ENCODE results near the gene SH3BP4.
"Not testable (repeated sequence)": the region's sequence is repeated elsewhere in the genome, so short reads cannot be mapped to it uniquely, and the experiment has no call there.

Gene SH3BP4

DNA sequence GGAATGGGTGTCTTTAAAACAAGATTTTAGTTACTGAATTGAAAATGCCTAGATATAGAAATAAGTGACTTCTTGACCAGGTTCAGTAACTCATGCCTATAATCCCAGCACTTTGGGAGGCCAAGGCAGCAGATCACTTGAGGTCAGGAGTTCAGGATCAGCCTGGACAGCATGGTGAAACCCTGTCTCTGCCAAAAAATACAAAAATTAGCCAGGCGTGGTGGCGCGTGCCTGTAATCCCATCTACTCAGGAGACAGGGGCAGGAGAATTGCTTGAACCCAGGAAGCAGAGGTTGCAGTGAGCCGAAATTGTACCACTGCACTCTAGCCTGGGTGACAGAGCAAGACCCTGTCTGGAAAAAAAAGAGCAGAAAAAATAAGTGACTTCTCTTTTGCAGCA is 68.3 kb downstream of the SH3BP4 start:
- DNase-seq (ENCODE audit: low read depth), result not testable (repeated sequence)

DNA sequence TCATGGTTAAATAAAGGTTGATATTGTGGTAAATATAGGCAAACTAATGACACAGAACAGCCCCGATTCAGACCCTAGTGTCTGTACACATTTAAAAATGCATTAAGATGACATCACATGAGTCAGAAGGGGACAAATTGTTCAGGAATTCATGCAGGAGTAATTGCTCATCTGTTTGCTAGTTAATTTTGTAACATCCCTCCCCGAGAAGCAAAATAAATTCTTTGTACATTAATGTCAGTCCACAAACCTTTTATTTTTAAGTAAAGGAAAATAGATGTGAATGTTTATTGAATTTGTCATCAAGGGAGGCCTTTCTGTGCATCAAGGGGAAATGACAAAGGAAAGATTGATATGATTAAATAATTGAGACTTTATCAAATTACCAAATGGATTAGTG is 69.9 kb downstream of the SH3BP4 start:
- no peak for DNase-seq (ENCODE audit: low read depth)

GRCh38 chr2:235024191-235024860 is 72.5 kb downstream of the SH3BP4 start:
- no peak for DNase-seq (ENCODE audit: low read depth)

GRCh38 chr2:235024931-235025773 is 73.3 kb downstream of the SH3BP4 start:
- DNase-seq (ENCODE audit: low read depth), result no peak

- DNase-seq (ENCODE audit: low read depth), result no peak
Observed at GRCh38 chr2:235025800-235026536, 74.2 kb downstream of the SH3BP4 start.

DNA sequence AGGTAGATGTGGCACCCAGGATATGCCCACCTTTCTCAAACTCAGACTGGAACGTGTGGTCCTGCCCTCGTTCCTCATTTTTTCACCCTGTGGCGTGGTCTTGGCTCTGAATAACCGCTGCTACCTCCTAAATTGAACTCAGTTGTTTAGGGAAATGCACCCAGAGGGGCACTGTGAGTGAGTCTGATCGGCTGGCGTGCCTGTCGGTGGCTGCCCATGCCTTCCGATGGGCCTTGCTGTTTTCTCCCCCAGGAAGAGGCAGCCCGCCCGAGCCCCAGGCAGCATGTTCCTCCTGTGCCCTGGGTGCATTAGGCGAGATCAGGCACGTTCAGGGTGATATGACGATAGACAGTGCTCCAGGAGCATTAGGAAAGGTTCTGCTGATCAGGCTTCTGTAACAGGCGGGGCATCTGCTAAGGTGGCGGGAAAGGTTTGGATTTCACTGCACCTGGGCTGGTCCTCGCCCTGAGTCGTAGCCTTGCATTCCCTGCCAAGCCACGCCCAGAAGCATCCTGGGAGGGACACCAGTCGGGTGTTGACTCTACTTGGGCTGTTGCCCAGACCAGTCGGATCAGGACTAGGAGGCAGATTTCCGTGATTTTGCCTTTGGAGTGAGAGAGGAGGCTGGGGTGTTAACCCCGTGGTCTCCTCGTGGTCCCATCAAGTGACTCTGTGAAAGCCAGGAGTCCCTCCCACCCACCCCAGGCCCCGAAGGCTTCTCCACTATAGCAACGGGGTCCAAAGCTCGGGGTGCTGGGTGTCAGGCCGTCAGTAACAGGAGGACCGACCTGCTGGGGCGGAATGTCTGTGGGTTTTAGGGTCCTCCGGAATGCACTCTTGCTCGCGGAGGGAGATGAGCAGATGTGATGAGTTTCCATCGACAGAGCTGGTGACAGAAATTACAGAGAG is 75.1 kb downstream of the SH3BP4 start:
- DNase-seq (ENCODE audit: low read depth), result no peak

DNA sequence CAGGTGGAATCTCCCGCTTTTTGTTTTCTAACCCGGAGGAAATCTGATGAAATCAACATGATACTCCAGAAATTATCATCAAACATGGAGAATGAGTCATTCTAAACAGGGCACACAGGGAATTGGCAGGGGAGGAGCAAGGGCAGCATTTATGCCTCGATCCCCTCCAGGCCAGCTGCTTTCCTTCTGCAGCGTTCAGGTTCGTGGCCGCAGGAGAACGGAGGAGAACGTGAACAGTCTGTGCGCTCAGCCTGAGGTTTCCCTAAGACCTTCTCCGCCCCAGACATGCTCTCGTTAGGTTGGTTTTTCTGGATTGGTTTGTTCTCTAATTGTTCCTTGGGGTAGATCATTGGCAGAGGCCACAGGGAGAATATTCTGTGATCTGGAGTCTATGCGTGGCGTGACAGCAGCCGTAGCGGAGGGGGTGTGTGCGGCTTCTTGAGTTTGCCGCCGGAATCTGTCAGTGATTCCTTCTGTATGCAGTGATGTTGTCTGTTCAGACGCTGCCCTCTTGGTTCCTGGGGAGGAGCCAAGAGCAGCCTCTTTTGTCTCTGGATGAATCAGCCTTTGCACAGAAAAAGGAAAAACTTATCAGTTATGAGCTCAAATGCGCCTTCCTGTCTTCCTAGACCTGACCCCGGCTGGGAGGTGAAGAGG is 75.9 kb downstream of the SH3BP4 start:
- no peak for DNase-seq (ENCODE audit: low read depth)

DNA sequence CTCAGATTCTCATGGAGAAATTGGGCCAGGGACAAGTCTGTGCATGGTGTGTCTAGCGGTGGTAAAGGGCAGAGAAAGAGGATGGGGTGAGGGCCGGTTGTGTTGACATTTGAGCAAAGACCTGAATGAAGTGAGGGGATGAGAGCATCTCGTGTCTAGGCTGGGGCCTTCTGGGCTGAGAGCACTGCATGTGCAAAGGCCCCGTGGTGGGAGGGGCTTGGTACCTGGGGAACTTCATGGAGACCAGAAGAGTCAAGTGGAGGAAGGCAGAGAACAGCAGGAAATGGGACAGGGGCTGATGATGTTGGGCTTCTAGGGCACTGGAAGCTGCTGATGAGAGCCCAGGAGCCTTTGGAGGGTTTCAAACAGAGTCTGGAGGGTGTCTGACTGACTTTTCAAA is 76.8 kb downstream of the SH3BP4 start:
- no peak for DNase-seq (ENCODE audit: low read depth)

GRCh38 chr2:235029054-235029453 is 77.2 kb downstream of the SH3BP4 start:
- DNase-seq (ENCODE audit: low read depth), result no peak

- no peak for DNase-seq (ENCODE audit: low read depth)
Observed at GRCh38 chr2:235030126-235030525, 78.3 kb downstream of the SH3BP4 start.

- DNase-seq (ENCODE audit: low read depth), result no peak
Observed at GRCh38 chr2:235030936-235031335, 79.1 kb downstream of the SH3BP4 start.

- no peak for DNase-seq (ENCODE audit: low read depth)
Observed at GRCh38 chr2:235031686-235032373, 80.0 kb downstream of the SH3BP4 start.

DNA sequence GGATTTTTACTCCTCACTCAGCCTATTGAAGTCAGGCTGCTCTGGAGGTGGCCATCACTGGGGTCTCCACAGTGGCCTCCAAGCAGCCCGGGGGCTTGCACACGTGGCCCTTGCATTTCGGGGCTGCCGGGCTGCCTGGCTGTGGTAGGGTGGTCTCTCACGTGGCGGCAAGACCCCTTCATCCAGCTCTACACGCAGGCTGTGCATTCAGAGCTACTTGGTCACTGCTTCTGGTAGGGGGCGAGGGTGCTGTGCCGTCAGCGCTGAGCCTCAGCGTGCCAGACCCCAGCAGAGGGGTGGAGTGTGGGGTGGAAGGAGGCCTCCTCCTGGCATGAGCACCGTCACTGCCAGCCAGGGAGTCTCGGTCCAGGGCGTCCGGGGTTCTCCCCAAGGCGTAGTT is 80.6 kb downstream of the SH3BP4 start:
- DNase-seq (ENCODE audit: low read depth), result no peak

- DNase-seq (ENCODE audit: low read depth), result no peak
Observed at GRCh38 chr2:235032949-235033348, 81.1 kb downstream of the SH3BP4 start.

DNA sequence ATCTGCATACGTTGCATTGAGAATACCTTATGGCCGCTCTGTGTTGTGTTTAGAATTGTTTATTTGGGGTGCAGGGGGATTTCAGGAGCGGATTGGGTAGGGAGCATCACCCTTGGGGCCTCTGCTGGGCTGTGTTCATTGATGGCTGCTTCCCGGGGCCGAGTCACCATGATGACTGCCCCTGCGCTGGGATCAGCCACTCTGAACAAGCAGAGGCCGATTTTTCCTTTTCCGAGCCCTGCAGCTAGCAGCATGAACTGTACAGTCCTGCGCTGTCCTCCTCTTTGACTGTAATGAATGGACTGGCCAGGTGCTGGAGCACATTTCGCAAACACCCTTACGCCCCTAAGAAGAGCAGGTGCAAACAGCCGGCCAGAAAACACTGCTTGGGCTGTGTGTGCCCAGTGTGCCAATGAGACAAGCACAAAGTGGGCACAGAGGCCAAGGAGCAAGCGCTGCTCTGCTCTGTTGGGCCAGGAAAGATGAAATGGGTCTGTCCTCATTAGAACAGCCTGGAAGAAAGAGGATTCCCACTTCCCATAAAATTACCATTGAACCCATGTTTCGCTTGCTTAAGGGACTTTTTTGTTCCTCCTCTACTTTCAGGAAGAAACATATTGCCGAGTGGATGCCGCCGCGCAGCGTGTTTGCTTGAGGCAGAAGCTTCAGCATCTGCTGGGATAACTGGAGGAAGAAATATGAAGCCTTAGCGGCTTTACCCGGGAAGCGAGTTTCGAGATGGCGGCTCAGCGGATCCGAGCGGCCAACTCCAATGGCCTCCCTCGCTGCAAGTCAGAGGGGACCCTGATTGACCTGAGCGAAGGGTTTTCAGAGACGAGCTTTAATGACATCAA is 82.7 kb downstream of the SH3BP4 start:
- no peak for DNase-seq (ENCODE audit: low read depth)

DNA sequence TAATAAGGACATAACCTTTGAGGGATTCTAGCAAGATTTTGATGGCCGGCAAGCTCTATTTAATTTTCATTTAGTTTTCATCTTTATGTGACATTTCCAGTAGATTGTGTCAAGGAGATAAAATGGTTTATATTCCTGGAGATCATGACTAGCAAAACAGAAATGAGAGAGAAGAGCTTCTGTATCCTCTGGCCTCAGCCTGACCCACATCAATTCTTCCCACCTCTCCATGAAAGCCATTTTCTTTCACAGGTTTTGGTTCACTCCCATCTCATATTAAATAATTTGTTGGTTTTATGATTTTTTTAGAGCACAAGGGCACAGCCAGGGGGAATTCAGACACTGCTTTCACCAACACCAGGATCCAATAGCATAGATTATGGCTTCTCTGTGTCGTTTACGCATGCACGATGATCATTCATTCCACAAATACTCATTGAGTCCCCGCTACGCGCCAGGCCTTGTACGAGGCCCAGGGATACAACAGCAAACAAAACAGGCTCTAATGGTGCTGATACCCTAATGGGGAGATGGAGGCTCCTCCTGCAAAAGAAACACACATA is 85.9 kb downstream of the SH3BP4 start:
- DNase-seq (ENCODE audit: low read depth), result no peak

DNA sequence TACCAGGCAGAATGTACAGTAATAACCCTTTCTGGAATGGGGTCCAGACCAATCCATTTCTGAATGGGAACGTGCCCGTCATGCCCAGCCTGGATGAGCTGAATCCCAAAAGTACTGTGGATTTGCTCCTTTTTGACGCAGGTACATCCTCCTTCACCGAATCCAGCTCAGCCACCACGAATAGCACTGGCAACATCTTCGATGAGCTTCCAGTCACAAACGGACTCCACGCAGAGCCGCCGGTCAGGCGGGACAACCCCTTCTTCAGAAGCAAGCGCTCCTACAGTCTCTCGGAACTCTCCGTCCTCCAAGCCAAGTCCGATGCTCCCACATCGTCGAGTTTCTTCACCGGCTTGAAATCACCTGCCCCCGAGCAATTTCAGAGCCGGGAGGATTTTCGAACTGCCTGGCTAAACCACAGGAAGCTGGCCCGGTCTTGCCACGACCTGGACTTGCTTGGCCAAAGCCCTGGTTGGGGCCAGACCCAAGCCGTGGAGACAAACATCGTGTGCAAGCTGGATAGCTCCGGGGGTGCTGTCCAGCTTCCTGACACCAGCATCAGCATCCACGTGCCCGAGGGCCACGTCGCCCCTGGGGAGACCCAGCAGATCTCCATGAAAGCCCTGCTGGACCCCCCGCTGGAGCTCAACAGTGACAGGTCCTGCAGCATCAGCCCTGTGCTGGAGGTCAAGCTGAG is 89.6 kb downstream of the SH3BP4 start:
- DNase-seq (ENCODE audit: low read depth), result no peak

DNA sequence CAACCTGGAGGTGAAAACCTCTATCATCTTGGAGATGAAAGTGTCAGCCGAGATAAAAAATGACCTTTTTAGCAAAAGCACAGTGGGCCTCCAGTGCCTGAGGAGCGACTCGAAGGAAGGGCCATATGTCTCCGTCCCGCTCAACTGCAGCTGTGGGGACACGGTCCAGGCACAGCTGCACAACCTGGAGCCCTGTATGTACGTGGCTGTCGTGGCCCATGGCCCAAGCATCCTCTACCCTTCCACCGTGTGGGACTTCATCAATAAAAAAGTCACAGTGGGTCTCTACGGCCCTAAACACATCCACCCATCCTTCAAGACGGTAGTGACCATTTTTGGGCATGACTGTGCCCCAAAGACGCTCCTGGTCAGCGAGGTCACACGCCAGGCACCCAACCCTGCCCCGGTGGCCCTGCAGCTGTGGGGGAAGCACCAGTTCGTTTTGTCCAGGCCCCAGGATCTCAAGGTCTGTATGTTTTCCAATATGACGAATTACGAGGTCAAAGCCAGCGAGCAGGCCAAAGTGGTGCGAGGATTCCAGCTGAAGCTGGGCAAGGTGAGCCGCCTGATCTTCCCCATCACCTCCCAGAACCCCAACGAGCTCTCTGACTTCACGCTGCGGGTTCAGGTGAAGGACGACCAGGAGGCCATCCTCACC is 90.2 kb downstream of the SH3BP4 start:
- no peak for DNase-seq (ENCODE audit: low read depth)

Data from T follicular helper cell (primary cell).